K562 (cell line): Measurements from ENCODE around the gene LRRC15. TPM values are rescaled to one million over a fixed set of nuclear protein-coding genes. Genes with fewer than 3 reads are reported as not detected.

ENCODE experiments used
- CREB5 ChIP-seq: fragments of 250-450 bp; sonication (Bioruptor Pico); IDR thresholded peaks from 2 replicates; pipeline ENCODE4 v1.5.0; 2020; ENCODE audit warnings: mild to moderate bottlenecking
- CSDE1 ChIP-seq, 2 experiments: fragments of 450-650 bp; IDR thresholded peaks; 2 replicates each; pipeline ENCODE4 v1.6.1; 2016; ENCODE audit warnings: mild to moderate bottlenecking in 1 of 2
- CXXC5 ChIP-seq: fragments of 250-450 bp; sonication (Bioruptor Pico); IDR thresholded peaks from 2 replicates; pipeline ENCODE4 v1.8.0; 2022; ENCODE audit warnings: inconsistent platforms, mild to moderate bottlenecking, moderate library complexity
- ESRRA ChIP-seq: fragments of 450-650 bp; IDR thresholded peaks from 2 replicates; pipeline ENCODE4 v1.6.1; 2014; ENCODE audit warnings: low read depth, mild to moderate bottlenecking, moderate library complexity, borderline replicate concordance
- FOS ChIP-seq: IDR thresholded peaks from 3 replicates; pipeline ENCODE4 v1.6.1; 2011; ENCODE audit not compliant: insufficient read length; ENCODE audit errors: extremely low read depth
- FOXJ3 ChIP-seq: sonication (generic); formaldehyde crosslinking; IDR thresholded peaks from 2 replicates; pipeline ENCODE4 v1.4.0; 2020; ENCODE audit warnings: mild to moderate bottlenecking, missing genetic modification reagents
- FOXK1 ChIP-seq: sonication (generic); formaldehyde crosslinking; IDR thresholded peaks from 2 replicates; pipeline ENCODE4 v1.8.0; 2022; ENCODE audit warnings: missing genetic modification reagents, mild to moderate bottlenecking, borderline replicate concordance
- KDM2B ChIP-seq: fragments of 250-450 bp; sonication (Bioruptor Pico); IDR thresholded peaks from 2 replicates; pipeline ENCODE4 v1.8.0; 2021; ENCODE audit warnings: mild to moderate bottlenecking, moderate library complexity
- KLF13 ChIP-seq: fragments of 450-650 bp; IDR thresholded peaks from 2 replicates; pipeline ENCODE4 v1.6.1; 2016; ENCODE audit warnings: missing genetic modification characterization, low read depth, mild to moderate bottlenecking, missing compliant biosample characterization, moderate library complexity, borderline replicate concordance
- LCOR ChIP-seq: sonication (generic); formaldehyde crosslinking; IDR thresholded peaks from 2 replicates; pipeline ENCODE4 v1.8.0; 2022; ENCODE audit warnings: mild to moderate bottlenecking, missing genetic modification reagents
- MECOM ChIP-seq: fragments of 250-450 bp; sonication (Bioruptor Pico); IDR thresholded peaks from 2 replicates; pipeline ENCODE4 v1.8.0; 2022; ENCODE audit warnings: inconsistent platforms
- MTF1 ChIP-seq: fragments of 250-450 bp; sonication (Bioruptor Pico); IDR thresholded peaks from 2 replicates; pipeline ENCODE4 v1.9.0; 2021; ENCODE audit warnings: moderate library complexity, mild to moderate bottlenecking, inconsistent platforms, borderline replicate concordance
- NBN ChIP-seq: fragments of 450-650 bp; IDR thresholded peaks from 2 replicates; pipeline ENCODE4 v1.6.1; 2016; ENCODE audit warnings: low read depth, mild to moderate bottlenecking
- NCOR1 ChIP-seq: fragments of 450-650 bp; IDR thresholded peaks from 2 replicates; pipeline ENCODE4 v1.6.1; 2016; ENCODE audit warnings: mild to moderate bottlenecking, moderate library complexity
- POLR2AphosphoS2 ChIP-seq: IDR thresholded peaks from 2 replicates; pipeline ENCODE4 v1.6.1; 2012; ENCODE audit warnings: low read length, improper control_type of control experiment
- POLR3G ChIP-seq: IDR thresholded peaks from 2 replicates; pipeline ENCODE4 v1.6.1; 2011; ENCODE audit not compliant: insufficient read length, insufficient replicate concordance; ENCODE audit errors: extremely low read depth
- RBM17 ChIP-seq: fragments of 200-400 bp; formaldehyde crosslinking; IDR thresholded peaks from 2 replicates; pipeline ENCODE4 v1.6.1; 2017; ENCODE audit warnings: low read depth, mild to moderate bottlenecking, low read length, borderline replicate concordance
- THAP12 ChIP-seq: fragments of 250-450 bp; sonication (Bioruptor Pico); IDR thresholded peaks from 2 replicates; pipeline ENCODE4 v1.9.0; 2021; ENCODE audit warnings: mild to moderate bottlenecking, inconsistent platforms
- WHSC1 ChIP-seq: IDR thresholded peaks from one replicate; pipeline ENCODE4 v1.6.1; 2012; ENCODE audit warnings: low read length, control low read depth, inconsistent platforms
- ZBTB8A ChIP-seq: fragments of 450-650 bp; IDR thresholded peaks from 2 replicates; pipeline ENCODE4 v1.6.1; 2018; ENCODE audit warnings: mild to moderate bottlenecking, moderate library complexity; ENCODE audit not compliant: partially characterized antibody
- ZNF212 ChIP-seq: fragments of 450-650 bp; formaldehyde crosslinking; IDR thresholded peaks from 2 replicates; pipeline ENCODE4 v1.4.0; 2020; ENCODE audit warnings: mild to moderate bottlenecking
- ZNF586 ChIP-seq: fragments of 450-650 bp; formaldehyde crosslinking; conservative IDR thresholded peaks from 2 replicates; pipeline ENCODE4 v1.4.0; 2020; ENCODE audit warnings: mild to moderate bottlenecking, moderate library complexity
- ZNF764 ChIP-seq: fragments of 250-450 bp; sonication (Bioruptor Pico); IDR thresholded peaks from 2 replicates; pipeline ENCODE4 v1.4.0; 2020; ENCODE audit warnings: low read depth, mild to moderate bottlenecking, moderate library complexity
- polyA plus RNA-seq, 8 experiments: library from polyadenylated mRNA; depleted of rRNA in 4 of 8; stranded (reverse) in 5 of 8; unstranded in 3 of 8; fragments of >200 nt; fragmentation: Nextera tagmentation in 2 of 8; fragmentation: Illumina TruSeq in 1 of 8; extraction: Ambion mirVana in 2 of 8; extraction: Trizol in 1 of 8; gene quantifications; 2 replicates each; pipeline versions ENCODE4 v1.2.1 to v1.2.3, GENCODE V29; 2011 to 2014; ENCODE audit warnings: inconsistent platforms in 1 of 8, missing spikeins in 1 of 8
- total RNA-seq, 7 experiments: library from RNA; depleted of rRNA in 6 of 7; stranded (reverse); fragments of >200 nt in 6 of 7; fragmentation: Illumina TruSeq in 2 of 7; extraction: Trizol in 2 of 7; gene quantifications; 2 replicates each; pipeline versions ENCODE4 v1.2.1 to v1.2.3, GENCODE V29; 2011 to 2021; ENCODE audit warnings: low replicate concordance in 1 of 7
- TF ChIP-seq, protein P1 (sequence below): sonication (generic); formaldehyde crosslinking; IDR thresholded peaks from 2 replicates; pipeline ENCODE4 v1.8.0; 2022; ENCODE audit warnings: missing genetic modification reagents, mild to moderate bottlenecking, borderline replicate concordance

Gene LRRC15
- total and polyA plus RNA-seq, 9 of the 15 experiments (the other 6 are each of a cell fraction or from before 2014, with no cell fraction given), result not detected

- no peak for TF ChIP-seq NCOR1
- no peak for TF ChIP-seq FOXK1 (CRISPR knock-in tag)
- TF ChIP-seq MECOM, result no peak
- no peak for TF ChIP-seq LCOR (CRISPR knock-in tag)
- no peak for TF ChIP-seq FOXJ3 (CRISPR knock-in tag)
- TF ChIP-seq THAP12 (CRISPR knock-in tag), result no peak
- TF ChIP-seq ZNF586 (CRISPR knock-in tag), result no peak
- TF ChIP-seq MTF1 (CRISPR knock-in tag), result no peak
- no peak for TF ChIP-seq KLF13 (tag)
- TF ChIP-seq POLR3G, result no peak
- no peak for TF ChIP-seq KDM2B
- no peak for TF ChIP-seq ZNF212 (CRISPR knock-in tag)
- TF ChIP-seq CXXC5 (CRISPR knock-in tag), result no peak
- TF ChIP-seq FOS, result no peak
- TF ChIP-seq CSDE1 (IDR thresholded peaks at IDR 0.05), result peak in 1 of 2 experiments; percentile 65; a peak in 1 of 4 replicates
- TF ChIP-seq ZNF764, result no peak
- TF ChIP-seq, protein P1, sequence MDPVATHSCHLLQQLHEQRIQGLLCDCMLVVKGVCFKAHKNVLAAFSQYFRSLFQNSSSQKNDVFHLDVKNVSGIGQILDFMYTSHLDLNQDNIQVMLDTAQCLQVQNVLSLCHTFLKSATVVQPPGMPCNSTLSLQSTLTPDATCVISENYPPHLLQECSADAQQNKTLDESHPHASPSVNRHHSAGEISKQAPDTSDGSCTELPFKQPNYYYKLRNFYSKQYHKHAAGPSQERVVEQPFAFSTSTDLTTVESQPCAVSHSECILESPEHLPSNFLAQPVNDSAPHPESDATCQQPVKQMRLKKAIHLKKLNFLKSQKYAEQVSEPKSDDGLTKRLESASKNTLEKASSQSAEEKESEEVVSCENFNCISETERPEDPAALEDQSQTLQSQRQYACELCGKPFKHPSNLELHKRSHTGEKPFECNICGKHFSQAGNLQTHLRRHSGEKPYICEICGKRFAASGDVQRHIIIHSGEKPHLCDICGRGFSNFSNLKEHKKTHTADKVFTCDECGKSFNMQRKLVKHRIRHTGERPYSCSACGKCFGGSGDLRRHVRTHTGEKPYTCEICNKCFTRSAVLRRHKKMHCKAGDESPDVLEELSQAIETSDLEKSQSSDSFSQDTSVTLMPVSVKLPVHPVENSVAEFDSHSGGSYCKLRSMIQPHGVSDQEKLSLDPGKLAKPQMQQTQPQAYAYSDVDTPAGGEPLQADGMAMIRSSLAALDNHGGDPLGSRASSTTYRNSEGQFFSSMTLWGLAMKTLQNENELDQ (CRISPR knock-in tag), result no peak
- peak; percentile 90 for TF ChIP-seq NBN
- TF ChIP-seq WHSC1, result no peak
- TF ChIP-seq CREB5, result no peak
- TF ChIP-seq RBM17, result no peak
- no peak for TF ChIP-seq ZBTB8A
- no peak for TF ChIP-seq POLR2AphosphoS2
- no peak for TF ChIP-seq ESRRA
Measured at GRCh38 chr3:194326192-194326967, 43.2 kb downstream of the LRRC15 start (continued).
